SU-DHL-6 (cell line): ENCODE measurements around the gene NUDT12.

ENCODE experiments used
- CTCF ChIP-seq: fragments of 200-600 bp; sonication (generic); IDR thresholded peaks from one replicate; pipeline ENCODE4 v1.5.1; 2017; ENCODE audit warnings: antibody characterized with exemption, mild to moderate bottlenecking, low read length, moderate library complexity; ENCODE audit not compliant: insufficient read depth, poor library complexity, severe bottlenecking
- EZH2phosphoT487 ChIP-seq: fragments of 200-600 bp; sonication (generic), shearing (Covaris generic); conservative IDR thresholded peaks from 2 replicates; pipeline ENCODE4 v1.6.1; 2018; ENCODE audit warnings: mild to moderate bottlenecking, antibody characterized with exemption, low read length, moderate library complexity, mixed read lengths

DNA sequence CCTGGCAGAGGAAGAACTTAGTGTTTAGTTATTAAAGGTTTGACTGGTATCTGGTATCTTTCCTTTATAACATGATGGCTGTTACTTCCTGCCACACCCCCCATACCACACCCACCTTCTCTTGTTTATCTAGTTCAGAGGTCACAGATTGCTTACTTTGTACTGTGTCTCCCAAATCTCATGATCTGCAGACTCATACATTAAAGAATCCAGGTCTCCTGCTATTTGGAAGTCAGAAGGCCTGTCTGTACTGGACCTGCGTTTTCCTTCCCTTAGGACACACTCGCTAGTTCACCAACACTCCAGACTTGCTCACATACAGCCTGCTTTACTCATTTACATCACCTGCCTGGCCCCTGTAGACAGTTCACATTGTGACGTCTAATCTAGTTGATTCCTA is 39.3 kb downstream of the NUDT12 start:
- TF ChIP-seq CTCF: no peak
- TF ChIP-seq EZH2phosphoT487: no peak
